ENCODE results near the gene CNDP1.

DNA sequence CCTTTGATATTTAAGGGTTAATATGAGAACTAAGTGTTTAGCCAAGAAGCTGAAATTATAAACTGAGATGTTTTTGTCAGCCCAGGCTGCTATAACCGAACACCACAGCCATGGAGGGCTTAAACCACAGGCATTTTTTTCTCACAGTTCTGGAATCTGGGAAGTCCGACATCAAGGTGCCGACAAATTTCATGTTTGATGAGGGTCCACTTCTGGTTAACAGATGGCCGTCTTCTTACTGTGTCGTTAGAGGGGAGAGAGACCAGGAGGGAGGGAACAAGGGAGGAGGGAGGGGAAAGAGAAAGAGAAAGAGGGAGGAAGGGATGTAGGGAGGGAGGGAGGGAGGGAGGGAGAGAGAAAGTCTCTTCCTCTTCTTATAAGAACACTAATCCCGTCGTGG lies 44.6 kb upstream of the CNDP1 start:
- TF ChIP-seq POLR2AphosphoS5 (IDR thresholded peaks at IDR 0.05; ENCODE audit: low read depth, low read length) (no peak), FOXP2 (optimal IDR thresholded peaks at IDR 0.05; ENCODE audit: borderline replicate concordance, extremely low read depth, extremely low read length, insufficient read depth) (no peak), SIN3A (IDR thresholded peaks at IDR 0.05; ENCODE audit: borderline replicate concordance, insufficient read depth, low read length) (no peak)

All from PFSK-1 (cell line).